Keratinocyte (primary cell): Measurements from ENCODE around the gene PGBD4. TPM values are rescaled to one million over a fixed set of nuclear protein-coding genes. Genes with fewer than 3 reads are reported as not detected.

Experiments used
- DNase-seq: peaks from one replicate; pipeline ENCODE4 v3.0.0-alpha.2; 2011; ENCODE audit warnings: low read depth, missing footprints, low spot score
- FAIRE-seq: peaks from 2 replicates; lab custom pipeline; 2011; peaks lifted over from hg19 to GRCh38; lab: Jason Lieb, UNC
- H2AFZ ChIP-seq: 2 replicates; pipeline ENCODE4 v1.6.0; 2012; ENCODE audit warnings: low read length, control low read depth, inconsistent platforms; ENCODE audit not compliant: control insufficient read depth
- H3K27ac ChIP-seq: 2 replicates; pipeline ENCODE4 v1.5.1; 2011; ENCODE audit warnings: low read length; ENCODE audit not compliant: control insufficient read depth, insufficient read depth
- H3K27me3 ChIP-seq: 3 replicates; pipeline ENCODE4 v1.6.0; 2011; ENCODE audit warnings: low read length; ENCODE audit not compliant: control insufficient read depth, insufficient read depth; ENCODE audit errors: extremely low read depth
- H3K36me3 ChIP-seq, 2 experiments: 2 replicates in 1 of 2; 3 replicates in 1 of 2; pipeline ENCODE4 v1.5.1; 2011; ENCODE audit warnings: low read length in 2 of 2, mild to moderate bottlenecking in 1 of 2; ENCODE audit not compliant: control insufficient read depth in 2 of 2, insufficient read depth in 2 of 2; ENCODE audit errors: extremely low read depth in 1 of 2
- H3K4me1 ChIP-seq: 3 replicates; pipeline ENCODE4 v1.5.1; 2011; ENCODE audit warnings: low read length; ENCODE audit not compliant: control insufficient read depth, insufficient read depth; ENCODE audit errors: extremely low read depth
- H3K4me2 ChIP-seq: 3 replicates; pipeline ENCODE4 v1.6.0; 2011; ENCODE audit warnings: low read depth, low read length; ENCODE audit not compliant: control insufficient read depth, insufficient read depth; ENCODE audit errors: extremely low read depth
- H3K4me3 ChIP-seq, 3 experiments: fragments of 200-600 bp in 1 of 3; sonication (generic) in 1 of 3; 2 replicates in 2 of 3; 3 replicates in 1 of 3; pipeline ENCODE4 v1.5.1; 2011 to 2016; ENCODE audit warnings: low read length in 3 of 3, mild to moderate bottlenecking in 3 of 3, control low read depth in 2 of 3, inconsistent platforms in 1 of 3, low read depth in 1 of 3, mixed read lengths in 1 of 3, mixed run types in 1 of 3, moderate library complexity in 1 of 3; ENCODE audit not compliant: control insufficient read depth in 2 of 3, insufficient read depth in 2 of 3; ENCODE audit errors: extremely low read depth in 1 of 3
- H3K79me2 ChIP-seq: 2 replicates; pipeline ENCODE4 v1.6.0; 2012; ENCODE audit warnings: low read length; ENCODE audit not compliant: control insufficient read depth, insufficient read depth
- H3K9ac ChIP-seq: 3 replicates; pipeline ENCODE4 v1.6.0; 2011; ENCODE audit warnings: low read length; ENCODE audit not compliant: control insufficient read depth, insufficient read depth; ENCODE audit errors: extremely low read depth
- H3K9me1 ChIP-seq: 3 replicates; pipeline ENCODE4 v1.6.0; 2011; ENCODE audit warnings: low read length; ENCODE audit not compliant: control insufficient read depth, insufficient read depth; ENCODE audit errors: extremely low read depth
- H3K9me3 ChIP-seq: 2 replicates; pipeline ENCODE4 v1.5.1; 2012; ENCODE audit warnings: low read depth, low read length; ENCODE audit not compliant: control insufficient read depth
- H4K20me1 ChIP-seq: 3 replicates; pipeline ENCODE4 v1.6.0; 2011; ENCODE audit warnings: low read length; ENCODE audit not compliant: control insufficient read depth, insufficient read depth; ENCODE audit errors: extremely low read depth
- CTCF ChIP-seq, 3 experiments: IDR thresholded peaks in 1 of 3; conservative IDR thresholded peaks in 1 of 3; optimal IDR thresholded peaks in 1 of 3; 2 replicates in 2 of 3; 3 replicates in 1 of 3; pipeline versions ENCODE3 to v1.5.1; 2011; ENCODE audit warnings: low read length in 3 of 3, mild to moderate bottlenecking in 3 of 3, moderate library complexity in 2 of 3, control low read depth in 1 of 3, inconsistent platforms in 1 of 3; ENCODE audit not compliant: insufficient read depth in 2 of 3; ENCODE audit errors: extremely low read depth in 1 of 3
- EZH2 ChIP-seq: IDR thresholded peaks from one replicate; pipeline ENCODE4 v1.6.1; 2012; ENCODE audit warnings: inconsistent platforms, mild to moderate bottlenecking, low read length, moderate library complexity
- dilution Hi-C: fragments of 300-500 bp; cut with MboI; formaldehyde crosslinking; loops from one replicate; pipeline ENCODE4 v1.7.0; 2020; ENCODE audit warnings: low sequenced_read_pairs; ENCODE audit not compliant: extremely low pct_ligation_motif_present
- polyA plus RNA-seq, 5 experiments: library from polyadenylated mRNA; depleted of rRNA in 3 of 5; stranded (reverse) in 3 of 5; stranded (forward) in 1 of 5; unstranded in 1 of 5; fragments of >200 nt; gene quantifications; 1 replicate in 1 of 5; 2 replicates in 3 of 5; 3 replicates in 1 of 5; pipeline versions ENCODE4 v1.2.1 to v1.2.3, GENCODE V29; 2011 to 2012; ENCODE audit warnings: missing spikeins in 2 of 5, low read depth in 1 of 5, low replicate concordance in 1 of 5

PGBD4 gene
- polyA plus RNA-seq, 1 donor (not counting 4 experiments of a cell fraction or from before 2014, with no cell fraction given), result 2.3 TPM

GRCh38 chr15:34154725-34155204 is 52.9 kb downstream of the PGBD4 start:
- FAIRE-seq (no peak), DNase-seq (peak; percentile 38)
- H3K36me3 ChIP-seq, result peaks cover 18 to 27% of the 10 kb centered on the region in 2 experiments
- dilution Hi-C loops, result no loop called here
- no peak overlapping the region for H3K4me2 ChIP-seq
- peaks cover 5% of the 10 kb centered on the region for H3K4me1 ChIP-seq
- H3K79me2 ChIP-seq, result no peaks in the 10 kb centered on the region
- H4K20me1 ChIP-seq, result no peaks in the 10 kb centered on the region
- no peak overlapping the region for H3K9ac ChIP-seq
- no peak overlapping the region for H2AFZ ChIP-seq
- no peaks in the 10 kb centered on the region for H3K9me1 ChIP-seq
- no peak overlapping the region for H3K4me3 ChIP-seq
- peaks cover 18% of the 10 kb centered on the region for H3K9me3 ChIP-seq
- no peaks in the 10 kb centered on the region for H3K27me3 ChIP-seq
- TF ChIP-seq EZH2 (no peak), CTCF (optimal IDR thresholded peaks at IDR 0.05 in 1 of 3, IDR thresholded peaks at IDR 0.05 in 1 of 3, conservative IDR thresholded peaks at IDR 0.05 in 1 of 3; ENCODE audit: extremely low read depth in 1 of 3, insufficient read depth in 2 of 3, low read length in 3 of 3) (no peak)
- peak overlapping the region; percentile 81 for H3K27ac ChIP-seq

DNA sequence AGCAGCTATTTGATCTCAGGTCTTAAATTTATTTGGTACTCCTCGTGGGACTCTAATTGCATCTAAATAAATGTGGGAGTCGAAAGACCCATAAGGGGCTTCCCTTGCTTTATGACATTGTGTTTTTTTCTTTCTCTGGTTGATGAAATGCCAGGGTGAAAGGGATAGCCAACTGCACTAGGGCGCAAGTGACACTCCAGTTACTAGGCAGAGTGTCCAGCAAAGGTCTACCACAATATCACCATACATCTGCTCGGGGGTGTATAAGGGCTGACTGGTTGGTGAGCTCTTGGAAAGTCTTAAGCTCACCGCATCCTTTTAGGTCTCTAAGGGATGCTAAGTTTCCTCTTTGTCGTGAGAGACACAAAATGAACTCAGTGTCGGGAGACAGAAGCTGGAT is 54.0 kb downstream of the PGBD4 start:
- Histone ChIP-seq H3K36me3 (peaks cover 13 to 30% of the 10 kb centered on the region in 2 experiments), H3K4me2 (no peak overlapping the region)
- no peak for FAIRE-seq

More for the DNA sequence above, 54.0 kb downstream of the PGBD4 start:
- dilution Hi-C loops, result no loop called here
- no peak for DNase-seq
- H3K9ac ChIP-seq, result no peak overlapping the region
- H4K20me1 ChIP-seq, result no peaks in the 10 kb centered on the region
- peaks cover 1% of the 10 kb centered on the region for H3K79me2 ChIP-seq
- no peaks in the 10 kb centered on the region for H3K9me1 ChIP-seq
- H3K27me3 ChIP-seq, result no peaks in the 10 kb centered on the region
- H3K4me3 ChIP-seq, result no peak overlapping the region
- H2AFZ ChIP-seq, result no peak overlapping the region
- peaks cover 21% of the 10 kb centered on the region for H3K9me3 ChIP-seq
- peaks cover 5% of the 10 kb centered on the region for H3K4me1 ChIP-seq
- TF ChIP-seq EZH2 (no peak), CTCF (optimal IDR thresholded peaks at IDR 0.05 in 1 of 3, IDR thresholded peaks at IDR 0.05 in 1 of 3, conservative IDR thresholded peaks at IDR 0.05 in 1 of 3; ENCODE audit: extremely low read depth in 1 of 3, insufficient read depth in 2 of 3, low read length in 3 of 3) (no peak)
- H3K27ac ChIP-seq, result no peak overlapping the region

Other genes starting within 250 kb of the PGBD4 start
- gene CHRM5, start 133.6 kb upstream of the PGBD4 start, polyA plus RNA-seq, result 0.01 to 0.02 TPM in 2 of 3 replicates, not detected in the other
- gene AVEN, start 62.9 kb upstream of the PGBD4 start, polyA plus RNA-seq, result 10.6 to 16.6 TPM (median 14.4 TPM) in 3 replicates
- 68.2 to 101 TPM (median 77.3 TPM) in 3 replicates for gene EMC7, start 221 bp upstream of the PGBD4 start, polyA plus RNA-seq
- 26.9 to 54.0 TPM (median 31.4 TPM) in 3 replicates for gene KATNBL1, start 108.0 kb downstream of the PGBD4 start, polyA plus RNA-seq
- 97.3 to 185 TPM (median 145 TPM) in 3 replicates for gene EMC4, start 122.9 kb downstream of the PGBD4 start, polyA plus RNA-seq
- gene SLC12A6, start 235.7 kb downstream of the PGBD4 start, polyA plus RNA-seq, result 12.7 to 31.7 TPM (median 24.3 TPM) in 3 replicates
- 492 to 969 TPM (median 663 TPM) in 3 replicates for gene NOP10, start 241.1 kb downstream of the PGBD4 start, polyA plus RNA-seq
- not detected in 3 replicates for gene NUTM1, start 241.2 kb downstream of the PGBD4 start, polyA plus RNA-seq